ENCODE results near the gene UNC5CL.

UNC5CL gene

GRCh38 chr6:41062056-41062455 is 23.0 kb upstream of the UNC5CL start:
- DNase-seq (ENCODE audit: low spot score) = no peak

DNA sequence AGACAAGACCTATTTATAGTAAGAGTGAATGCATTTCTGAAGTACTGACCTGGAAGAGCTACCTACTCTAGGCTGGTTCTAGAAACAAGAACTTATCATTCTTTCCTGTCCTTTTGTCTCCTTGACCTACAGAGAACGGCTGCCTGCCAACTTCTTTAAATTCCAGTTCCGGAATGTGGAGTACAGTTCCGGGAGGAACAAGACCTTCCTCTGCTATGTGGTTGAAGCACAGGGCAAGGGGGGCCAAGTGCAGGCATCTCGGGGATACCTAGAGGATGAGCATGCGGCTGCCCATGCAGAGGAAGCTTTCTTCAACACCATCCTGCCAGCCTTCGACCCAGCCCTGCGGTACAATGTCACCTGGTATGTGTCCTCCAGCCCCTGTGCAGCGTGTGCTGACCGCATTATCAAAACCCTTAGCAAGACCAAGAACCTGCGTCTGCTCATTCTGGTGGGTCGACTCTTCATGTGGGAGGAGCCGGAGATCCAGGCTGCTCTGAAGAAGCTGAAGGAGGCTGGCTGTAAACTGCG is 22.2 kb upstream of the UNC5CL start:
- no peak for DNase-seq (ENCODE audit: low spot score)

GRCh38 chr6:41059556-41059955 is 20.5 kb upstream of the UNC5CL start:
- peak; percentile 56 for DNase-seq (ENCODE audit: low spot score)

- no peak for DNase-seq (ENCODE audit: low spot score)
Observed at GRCh38 chr6:41058783-41059181, 19.8 kb upstream of the UNC5CL start.

GRCh38 chr6:41056768-41057490 is 17.9 kb upstream of the UNC5CL start:
- DNase-seq (ENCODE audit: low spot score) = no peak

DNA sequence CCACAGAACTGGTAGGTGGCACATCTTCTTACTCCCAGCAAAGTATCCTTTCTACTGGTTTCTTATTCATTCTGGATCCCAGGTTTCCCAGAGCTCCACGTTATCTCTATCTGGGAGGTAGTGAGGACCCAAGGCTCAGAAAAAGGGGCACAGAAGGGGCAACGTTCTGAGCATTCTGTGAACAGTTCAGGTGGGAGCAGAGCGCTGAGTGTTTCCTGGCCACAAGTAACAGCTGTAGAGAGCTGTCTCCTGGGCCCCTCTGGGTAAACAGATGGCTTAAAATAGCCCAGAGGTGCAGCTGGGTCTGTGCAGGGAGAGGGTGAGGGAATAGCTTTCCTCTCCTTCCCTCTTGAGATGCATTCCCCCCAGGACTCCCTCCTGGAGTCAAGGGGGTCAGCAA is 16.1 kb upstream of the UNC5CL start:
- no peak for DNase-seq (ENCODE audit: low spot score)

DNA sequence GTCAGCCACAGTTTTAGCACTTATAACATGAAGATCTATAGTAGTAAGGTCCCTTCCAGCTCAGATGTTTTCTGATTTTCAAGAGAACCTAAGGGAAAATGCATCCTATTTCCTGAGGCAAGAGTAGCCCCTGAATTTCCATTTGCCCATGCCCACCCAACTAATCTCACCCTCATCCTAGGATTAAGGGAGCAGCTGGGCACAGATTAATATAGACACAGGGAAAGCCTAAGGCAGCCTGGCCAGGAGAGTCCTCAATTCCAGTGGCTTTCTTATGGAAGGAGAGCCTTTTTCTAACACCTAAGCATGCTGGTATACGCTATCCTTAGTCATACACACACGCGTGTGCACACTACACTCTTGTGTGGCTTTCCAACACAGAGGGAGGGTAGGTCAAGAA is 15.5 kb upstream of the UNC5CL start:
- DNase-seq (ENCODE audit: low spot score) = no peak

- no peak for DNase-seq (ENCODE audit: low spot score)
Observed at GRCh38 chr6:41053041-41053440, 14.0 kb upstream of the UNC5CL start, which contains the start of gene APOBEC2. Gene APOBEC2 (plus strand): TSS chr6:41053202. CDS start chr6:41053348, 146 bp downstream.

GRCh38 chr6:41051873-41052272 is 12.9 kb upstream of the UNC5CL start:
- no peak for DNase-seq (ENCODE audit: low spot score)

- DNase-seq (ENCODE audit: low spot score) = no peak
Observed at GRCh38 chr6:41050536-41050935, 11.5 kb upstream of the UNC5CL start.

- DNase-seq (ENCODE audit: low spot score) = no peak
Observed at GRCh38 chr6:41049955-41050354, 10.9 kb upstream of the UNC5CL start.

DNA sequence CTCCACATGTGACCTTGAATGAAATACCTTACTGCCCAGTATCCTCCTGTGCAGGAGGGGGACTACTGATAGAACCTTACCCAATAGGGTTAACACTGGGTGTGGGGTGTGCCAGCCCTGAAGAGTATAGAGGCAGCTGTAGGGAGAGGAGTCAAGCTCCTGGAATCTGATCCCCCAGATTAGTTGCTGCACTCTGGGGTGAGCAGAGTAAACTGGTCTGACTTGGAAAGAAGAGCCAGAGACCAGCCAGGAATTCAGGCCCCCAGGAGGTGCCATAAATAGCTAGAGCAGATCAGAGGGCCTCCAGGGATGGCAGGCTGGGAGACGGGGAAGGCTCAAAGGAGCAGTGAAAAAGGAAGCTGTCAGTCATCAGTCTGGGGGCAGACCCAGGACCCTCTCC is 10.5 kb upstream of the UNC5CL start:
- DNase-seq (ENCODE audit: low spot score) = no peak

DNA sequence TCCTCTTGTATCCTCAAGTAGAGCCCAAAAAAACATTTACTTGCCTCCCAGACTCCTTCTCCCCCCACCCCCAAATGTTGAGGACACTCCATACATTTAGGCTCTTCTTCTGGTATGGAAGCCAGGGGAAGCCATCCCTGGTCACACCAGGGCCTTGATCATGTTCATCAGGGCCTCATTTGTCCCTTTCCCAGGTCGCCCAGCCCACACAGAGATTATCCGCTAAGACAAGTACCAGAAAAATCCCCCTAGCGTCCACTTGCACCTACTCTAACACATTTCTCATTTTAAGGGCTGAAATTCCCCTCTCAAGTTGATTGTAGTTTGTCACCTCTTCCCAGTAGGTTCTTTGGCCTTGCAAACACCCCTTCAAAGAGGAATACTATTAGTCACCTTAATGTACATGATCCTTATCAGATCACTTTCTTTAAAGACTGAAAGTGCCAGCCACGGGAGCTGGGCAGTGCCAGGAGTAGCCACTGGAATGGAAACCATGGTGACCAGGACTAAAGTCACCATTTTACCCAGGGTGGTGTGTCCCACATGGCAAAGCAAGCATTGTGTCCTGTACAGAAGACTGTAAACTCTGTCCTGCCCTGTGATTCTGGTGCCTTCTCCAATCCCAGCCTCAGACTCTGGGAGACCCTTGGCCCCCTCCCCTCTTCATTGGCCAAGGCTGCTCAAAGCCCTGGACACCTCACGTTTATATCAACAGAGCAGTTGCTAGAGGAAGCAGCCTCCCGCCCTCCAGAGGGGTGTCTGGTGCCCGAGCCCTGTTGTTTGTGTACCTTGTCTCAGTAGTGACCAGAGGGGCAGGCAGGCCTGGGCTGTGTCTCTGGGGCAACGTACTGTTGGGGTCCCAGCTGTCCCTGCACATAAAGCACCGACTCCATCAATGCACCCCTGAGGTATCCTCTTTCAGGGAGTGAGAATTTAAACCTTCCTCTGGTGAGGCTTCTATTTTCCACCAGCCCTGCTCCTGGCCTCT is 9.0 kb upstream of the UNC5CL start:
- no peak for DNase-seq (ENCODE audit: low spot score)

- DNase-seq (ENCODE audit: low spot score) = no peak
Observed at GRCh38 chr6:41047306-41047705, 8.3 kb upstream of the UNC5CL start.

DNA sequence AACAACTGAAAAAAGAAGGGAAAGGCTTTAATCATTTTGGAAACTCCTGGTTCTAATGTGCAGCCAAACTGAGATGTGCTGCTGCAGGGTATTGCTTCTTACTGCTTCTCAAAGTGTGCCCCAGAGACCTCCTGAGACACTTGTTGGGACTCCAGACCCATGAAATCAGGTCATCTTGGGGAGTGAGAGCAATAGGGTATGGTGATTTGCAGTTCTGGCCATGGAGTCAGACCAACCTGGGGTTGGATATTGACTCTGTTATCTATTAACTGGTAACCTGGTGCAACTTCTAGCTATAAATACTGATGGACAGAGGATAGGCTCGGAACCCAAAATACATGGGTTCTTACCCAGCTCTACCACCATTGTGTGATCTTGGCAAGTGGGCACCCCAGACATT is 7.1 kb upstream of the UNC5CL start:
- no peak for DNase-seq (ENCODE audit: low spot score)

- no peak for DNase-seq (ENCODE audit: low spot score)
Observed at GRCh38 chr6:41045664-41046063, 6.6 kb upstream of the UNC5CL start.

DNA sequence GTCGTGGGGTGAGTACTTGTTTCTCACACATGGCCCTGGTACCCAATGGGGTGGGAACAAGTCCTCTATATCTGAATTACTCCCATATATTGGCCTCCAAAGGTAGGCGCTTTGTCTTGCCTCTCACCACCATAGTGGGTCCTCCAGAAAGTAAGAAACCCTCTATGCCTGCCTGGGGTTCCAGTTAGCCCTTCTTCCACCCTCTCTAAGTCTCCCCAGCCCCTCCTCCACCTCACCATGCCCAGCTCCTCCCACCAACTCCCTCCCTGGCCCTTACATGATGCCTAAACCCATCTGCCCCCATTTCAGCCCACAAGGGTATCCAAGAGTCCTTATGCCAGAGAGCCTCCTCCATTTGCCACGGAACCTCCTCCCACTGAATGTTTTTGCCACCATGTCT is 4.1 kb upstream of the UNC5CL start:
- no peak for DNase-seq (ENCODE audit: low spot score)

DNA sequence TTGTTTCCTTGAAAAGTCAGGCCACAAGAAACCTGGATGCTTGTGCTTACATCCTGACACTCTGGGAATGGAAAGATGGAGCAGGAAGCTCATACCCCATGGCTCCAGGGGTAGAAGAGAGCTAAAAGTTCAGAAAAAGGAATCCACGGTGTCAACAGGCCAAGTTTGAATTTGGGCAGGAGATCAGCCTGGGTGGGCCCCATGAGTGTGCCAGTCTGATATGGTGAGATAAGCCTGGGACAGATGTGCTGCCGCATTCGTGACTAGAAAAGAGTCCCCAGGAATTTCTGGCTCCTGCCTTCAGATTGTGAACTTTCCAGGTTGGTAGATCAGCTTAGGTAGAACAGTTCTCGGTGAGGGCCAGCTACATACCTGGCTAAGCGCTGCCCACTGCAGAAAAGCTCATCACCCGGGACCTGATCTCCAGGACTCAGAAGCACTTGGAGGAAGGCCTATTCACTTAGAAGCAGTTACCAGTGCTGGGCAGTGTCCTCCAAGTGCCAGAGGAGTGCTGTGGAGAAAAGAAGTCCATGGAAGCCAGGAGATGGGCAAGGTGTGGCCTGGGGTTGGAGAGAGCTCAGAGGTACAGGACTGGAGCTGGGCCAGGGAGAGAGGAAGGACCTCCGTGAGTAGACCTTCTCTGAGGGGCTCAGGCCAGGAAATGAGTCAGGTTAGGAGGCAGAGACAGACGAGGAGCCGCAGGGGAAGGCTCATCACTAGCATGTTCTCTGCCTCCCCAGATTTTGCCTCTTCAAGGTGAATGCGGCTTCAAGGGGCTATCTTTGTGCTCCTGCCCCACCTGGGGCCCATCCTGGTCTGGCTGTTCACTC is 3.4 kb upstream of the UNC5CL start, which contains the start of gene TSPO2:
Gene TSPO2 (plus strand): TSS at position 242 of the 830 bp plus-strand sequence. CDS start 519 bp downstream, at position 761.
- DNase-seq (ENCODE audit: low spot score) = no peak

GRCh38 chr6:41040940-41041536 is 2.0 kb upstream of the UNC5CL start:
- no peak for DNase-seq (ENCODE audit: low spot score)

DNA sequence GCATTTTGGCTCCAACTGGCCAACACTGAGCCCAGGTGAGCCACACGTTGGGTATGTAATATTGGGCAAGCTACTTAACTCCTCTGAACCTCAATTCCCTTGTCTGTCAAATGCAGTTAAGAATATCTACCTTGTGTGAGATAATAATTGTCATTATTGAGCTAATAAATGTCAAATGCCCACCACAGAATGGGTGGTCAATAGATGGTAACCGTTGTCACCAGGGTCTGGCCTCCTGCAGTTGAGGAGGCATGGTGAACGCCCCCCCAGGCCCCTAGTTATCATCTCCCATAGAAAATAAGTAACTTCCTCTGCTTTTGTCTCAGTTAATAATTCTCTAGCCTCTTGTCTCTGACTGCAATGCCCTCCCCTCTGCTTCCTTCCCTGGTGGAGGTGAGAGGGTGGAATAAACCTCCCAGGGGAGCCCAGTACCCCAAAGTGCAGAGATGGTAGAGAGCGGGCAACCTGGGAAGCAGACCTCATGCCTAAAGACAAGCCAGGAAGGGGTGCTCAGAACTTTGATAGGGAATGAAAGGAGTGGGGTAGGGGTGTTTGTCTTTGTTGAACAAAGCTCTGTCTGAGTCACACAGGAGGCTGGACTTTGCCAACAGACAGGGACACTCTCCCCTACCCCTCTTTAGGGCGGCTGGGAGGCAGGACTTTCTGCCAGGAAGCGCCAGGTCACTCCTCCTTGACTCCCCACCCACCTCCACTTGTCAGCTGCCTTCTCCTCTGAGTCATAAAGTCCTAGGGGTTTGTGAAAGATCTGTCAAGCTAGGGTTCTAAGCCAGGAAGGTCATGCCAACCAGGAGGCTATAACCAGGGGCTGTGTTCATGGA is 1.3 kb upstream of the UNC5CL start:
- DNase-seq (ENCODE audit: low spot score) = no peak
